IPS-20b (cell line): ENCODE data around the gene REEP2.
"Not testable (repeated sequence)": the region's sequence is repeated elsewhere in the genome, so short reads cannot be mapped to it uniquely, and the experiment has no call there.

ENCODE experiments used
- H3K27ac ChIP-seq: one replicate; pipeline ENCODE4 v1.5.1; 2013; ENCODE audit warnings: low read length
- H3K27me3 ChIP-seq: 2 replicates; pipeline ENCODE4 v1.6.1; 2013; ENCODE audit warnings: mild to moderate bottlenecking, low read length, inconsistent platforms; ENCODE audit not compliant: insufficient read depth
- H3K36me3 ChIP-seq: 2 replicates; pipeline ENCODE4 v1.6.1; 2013; ENCODE audit warnings: low read depth, mild to moderate bottlenecking, inconsistent platforms, low read length, moderate library complexity; ENCODE audit not compliant: insufficient read depth
- H3K4me1 ChIP-seq: 2 replicates; pipeline ENCODE4 v1.6.1; 2013; ENCODE audit warnings: mild to moderate bottlenecking, control low read depth, inconsistent platforms, low read length, moderate library complexity; ENCODE audit not compliant: insufficient read depth
- H3K4me3 ChIP-seq: 2 replicates; pipeline ENCODE4 v1.5.1; 2013; ENCODE audit warnings: mild to moderate bottlenecking, low read length, inconsistent platforms
- H3K9ac ChIP-seq: 2 replicates; pipeline ENCODE4 v1.6.1; 2013; ENCODE audit warnings: low read depth, mild to moderate bottlenecking, inconsistent platforms, low read length, moderate library complexity
- H3K9me3 ChIP-seq: 2 replicates; pipeline ENCODE4 v1.6.1; 2013; ENCODE audit warnings: mild to moderate bottlenecking, low read depth, low read length, inconsistent platforms; ENCODE audit not compliant: insufficient read depth

The REEP2 gene

GRCh38 chr5:138469540-138470321, 30.9 kb downstream of the REEP2 start:
- H3K27ac ChIP-seq: no peak overlapping the region
- H3K4me3 ChIP-seq: no peak overlapping the region
- H3K36me3 ChIP-seq: peaks cover 21% of the 10 kb centered on the region; the same call in 1 of the 2 replicates
- no peaks in the 10 kb centered on the region; the same call in 1 of the 2 replicates for H3K4me1 ChIP-seq
- no peaks in the 10 kb centered on the region for H3K9me3 ChIP-seq
- peaks cover 27% of the 10 kb centered on the region for H3K27me3 ChIP-seq
- H3K9ac ChIP-seq: no peak overlapping the region

- H3K4me1 ChIP-seq: no peaks in the 10 kb centered on the region; the same call in 1 of the 2 replicates
- H3K4me3 ChIP-seq: no peak overlapping the region
- H3K9me3 ChIP-seq: no peaks in the 10 kb centered on the region
- H3K36me3 ChIP-seq: peaks cover 21% of the 10 kb centered on the region; the same call in 1 of the 2 replicates
- no peak overlapping the region for H3K9ac ChIP-seq
- H3K27me3 ChIP-seq: peaks cover 27% of the 10 kb centered on the region
- no peak overlapping the region for H3K27ac ChIP-seq
Observed at GRCh38 chr5:138470322-138471051, 31.6 kb downstream of the REEP2 start.

GRCh38 chr5:138471052-138471361, 32.1 kb downstream of the REEP2 start:
- H3K4me1 ChIP-seq: no peaks in the 10 kb centered on the region; the same call in 1 of the 2 replicates
- H3K36me3 ChIP-seq: peaks cover 21% of the 10 kb centered on the region; the same call in 1 of the 2 replicates
- peaks cover 21% of the 10 kb centered on the region for H3K27me3 ChIP-seq
- H3K9me3 ChIP-seq: no peaks in the 10 kb centered on the region
- H3K9ac ChIP-seq: no peak overlapping the region
- no peak overlapping the region for H3K27ac ChIP-seq
- H3K4me3 ChIP-seq: no peak overlapping the region

GRCh38 chr5:138472353-138472752, 33.5 kb downstream of the REEP2 start:
- H3K4me1 ChIP-seq: no peaks in the 10 kb centered on the region; the same call in 1 of the 2 replicates
- peaks cover 12% of the 10 kb centered on the region; the same call in 1 of the 2 replicates for H3K36me3 ChIP-seq
- no peak overlapping the region; the same call in 1 of the 2 replicates for H3K4me3 ChIP-seq
- no peaks in the 10 kb centered on the region for H3K9me3 ChIP-seq
- no peak overlapping the region for H3K27ac ChIP-seq
- no peak overlapping the region for H3K9ac ChIP-seq
- peaks cover 8% of the 10 kb centered on the region for H3K27me3 ChIP-seq

GRCh38 chr5:138473151-138473550, 34.3 kb downstream of the REEP2 start:
- not testable (repeated sequence) for H3K27ac ChIP-seq, H3K9me3 ChIP-seq, H3K36me3 ChIP-seq, H3K9ac ChIP-seq, H3K4me1 ChIP-seq, H3K4me3 ChIP-seq, H3K27me3 ChIP-seq

- Histone ChIP-seq H3K27me3 (no peaks in the 10 kb centered on the region), H3K36me3 (no peaks in the 10 kb centered on the region), H3K9me3 (no peaks in the 10 kb centered on the region), H3K4me1 (no peaks in the 10 kb centered on the region; the same call in 1 of the 2 replicates), H3K27ac (no peak overlapping the region), H3K9ac (no peak overlapping the region), H3K4me3 (no peak overlapping the region)
Observed at GRCh38 chr5:138476918-138477317, 38.1 kb downstream of the REEP2 start.

GRCh38 chr5:138482638-138483037, 43.8 kb downstream of the REEP2 start:
- Histone ChIP-seq H3K27me3 (no peaks in the 10 kb centered on the region), H3K4me1 (peaks cover 6% of the 10 kb centered on the region; the same call in 1 of the 2 replicates), H3K4me3 (no peak overlapping the region), H3K9me3 (no peaks in the 10 kb centered on the region), H3K36me3 (no peaks in the 10 kb centered on the region), H3K27ac (no peak overlapping the region), H3K9ac (no peak overlapping the region)

- peaks cover 18% of the 10 kb centered on the region; the same call in 1 of the 2 replicates for H3K4me1 ChIP-seq
- no peak overlapping the region for H3K27ac ChIP-seq
- no peaks in the 10 kb centered on the region for H3K36me3 ChIP-seq
Observed at GRCh38 chr5:138488481-138488945, 49.7 kb downstream of the REEP2 start.

GRCh38 chr5:138489683-138490061, 50.8 kb downstream of the REEP2 start:
- Histone ChIP-seq H3K27me3 (peaks cover 38% of the 10 kb centered on the region), H3K27ac (no peak overlapping the region), H3K9ac (no peak overlapping the region), H3K4me3 (no peak overlapping the region), H3K36me3 (no peaks in the 10 kb centered on the region), H3K9me3 (no peaks in the 10 kb centered on the region), H3K4me1 (peaks cover 18% of the 10 kb centered on the region; the same call in 1 of the 2 replicates)

More at GRCh38 chr5:138488481-138488945, 49.7 kb downstream of the REEP2 start:
- Histone ChIP-seq H3K27me3 (peaks cover 38% of the 10 kb centered on the region), H3K9ac (no peak overlapping the region), H3K9me3 (no peaks in the 10 kb centered on the region), H3K4me3 (no peak overlapping the region)

- Histone ChIP-seq H3K27ac (no peak overlapping the region), H3K36me3 (no peaks in the 10 kb centered on the region), H3K9me3 (no peaks in the 10 kb centered on the region), H3K27me3 (peaks cover 38% of the 10 kb centered on the region), H3K9ac (peak overlapping the region; percentile 82; the same call in 1 of the 2 replicates), H3K4me1 (peaks cover 18% of the 10 kb centered on the region; the same call in 1 of the 2 replicates), H3K4me3 (peak overlapping the region; percentile 67; the same call in 1 of the 2 replicates)
Observed at GRCh38 chr5:138490648-138491283, 51.9 kb downstream of the REEP2 start.

GRCh38 chr5:138491284-138491648, 52.4 kb downstream of the REEP2 start:
- no peaks in the 10 kb centered on the region for H3K36me3 ChIP-seq
- H3K9ac ChIP-seq: peak overlapping the region; percentile 82; the same call in 1 of the 2 replicates
- H3K4me3 ChIP-seq: peak overlapping the region; percentile 67

More at GRCh38 chr5:138491284-138491648, 52.4 kb downstream of the REEP2 start:
- Histone ChIP-seq H3K27ac (no peak overlapping the region), H3K9me3 (no peaks in the 10 kb centered on the region), H3K27me3 (peaks cover 38% of the 10 kb centered on the region), H3K4me1 (peaks cover 18% of the 10 kb centered on the region; the same call in 1 of the 2 replicates)
